Osteoblast (primary cell): ENCODE measurements around the gene ADAM10. TPM values are rescaled to one million over a fixed set of nuclear protein-coding genes. Genes with fewer than 3 reads are reported as not detected.

ENCODE experiments used
- DNase-seq: peaks from one replicate; pipeline ENCODE4 v3.0.0; 2011; ENCODE audit warnings: low spot score, mixed read lengths; ENCODE audit not compliant: insufficient read length; ENCODE audit errors: missing footprints
- H2AFZ ChIP-seq: 2 replicates; pipeline ENCODE4 v1.6.0; 2011; ENCODE audit warnings: mild to moderate bottlenecking, low read length
- H3K27ac ChIP-seq: 2 replicates; pipeline ENCODE4 v1.5.1; 2011; ENCODE audit warnings: mild to moderate bottlenecking, low read depth, low read length, moderate library complexity
- H3K27me3 ChIP-seq: 2 replicates; pipeline ENCODE4 v1.6.0; 2012; ENCODE audit warnings: mild to moderate bottlenecking, control low read depth, inconsistent platforms, low read length, moderate library complexity; ENCODE audit not compliant: insufficient read depth
- H3K36me3 ChIP-seq: 2 replicates; pipeline ENCODE4 v1.5.1; 2011; ENCODE audit warnings: mild to moderate bottlenecking, low read length, control low read depth, moderate library complexity; ENCODE audit not compliant: insufficient read depth
- H3K4me1 ChIP-seq: 2 replicates; pipeline ENCODE4 v1.5.1; 2011; ENCODE audit warnings: mild to moderate bottlenecking, low read length, control low read depth, moderate library complexity; ENCODE audit not compliant: insufficient read depth
- H3K4me2 ChIP-seq: 2 replicates; pipeline ENCODE4 v1.6.0; 2011; ENCODE audit warnings: mild to moderate bottlenecking, low read length; ENCODE audit not compliant: insufficient read depth
- H3K4me3 ChIP-seq: fragments of 200-600 bp; sonication (generic); 3 replicates; pipeline ENCODE4 v1.5.1; 2012; ENCODE audit warnings: mild to moderate bottlenecking, low read length, inconsistent platforms; ENCODE audit not compliant: insufficient read depth
- H3K79me2 ChIP-seq: 2 replicates; pipeline ENCODE4 v1.6.0; 2012; ENCODE audit warnings: mild to moderate bottlenecking, low read length, control low read depth, inconsistent platforms; ENCODE audit not compliant: insufficient read depth
- H3K9me3 ChIP-seq: 2 replicates; pipeline ENCODE4 v1.5.1; 2011; ENCODE audit warnings: low read depth, low read length, control low read depth
- H4K20me1 ChIP-seq: 2 replicates; pipeline ENCODE4 v1.6.0; 2012; ENCODE audit warnings: mild to moderate bottlenecking, low read length, control low read depth; ENCODE audit not compliant: insufficient read depth
- CTCF ChIP-seq: IDR thresholded peaks from 2 replicates; pipeline ENCODE4 v1.5.1; 2011; ENCODE audit warnings: mild to moderate bottlenecking, low read depth, low read length, moderate library complexity; ENCODE audit errors: extremely low read depth
- total RNA-seq: library from RNA; depleted of rRNA; stranded (reverse); fragments of >200 nt; gene quantifications from 2 replicates; pipeline ENCODE4 v1.2.3, GENCODE V29; 2012

ADAM10 gene
- total RNA-seq, 1 donor = 122 TPM

GRCh38 chr15:58764468-58764867 lies 15.0 kb upstream of the ADAM10 start:
- Histone ChIP-seq H3K9me3 (no peaks in the 10 kb centered on the region), H3K36me3 (no peaks in the 10 kb centered on the region), H4K20me1 (no peaks in the 10 kb centered on the region), H3K4me1 (no peaks in the 10 kb centered on the region), H3K27me3 (no peaks in the 10 kb centered on the region), H3K27ac (no peak overlapping the region), H3K4me2 (no peak overlapping the region), H2AFZ (no peak overlapping the region), H3K79me2 (no peaks in the 10 kb centered on the region), H3K4me3 (no peak overlapping the region)
- no peak for TF ChIP-seq CTCF
- no peak for DNase-seq

- Histone ChIP-seq H4K20me1 (no peaks in the 10 kb centered on the region), H3K27me3 (no peaks in the 10 kb centered on the region), H3K36me3 (no peaks in the 10 kb centered on the region), H3K4me2 (no peak overlapping the region), H2AFZ (no peak overlapping the region), H3K4me3 (no peak overlapping the region), H3K4me1 (no peaks in the 10 kb centered on the region), H3K79me2 (no peaks in the 10 kb centered on the region), H3K9me3 (no peaks in the 10 kb centered on the region), H3K27ac (no peak overlapping the region)
- TF ChIP-seq CTCF = no peak
- no peak for DNase-seq
Measured at GRCh38 chr15:58762731-58763130, 13.2 kb upstream of the ADAM10 start.

GRCh38 chr15:58762285-58762684 lies 12.8 kb upstream of the ADAM10 start:
- H3K4me3 ChIP-seq = no peak overlapping the region
- H3K9me3 ChIP-seq = no peaks in the 10 kb centered on the region
- DNase-seq = no peak
- H2AFZ ChIP-seq = no peak overlapping the region
- no peak overlapping the region for H3K27ac ChIP-seq
- H3K27me3 ChIP-seq = no peaks in the 10 kb centered on the region
- H3K79me2 ChIP-seq = no peaks in the 10 kb centered on the region
- no peaks in the 10 kb centered on the region for H3K36me3 ChIP-seq
- no peaks in the 10 kb centered on the region for H4K20me1 ChIP-seq
- H3K4me1 ChIP-seq = no peaks in the 10 kb centered on the region
- no peak for TF ChIP-seq CTCF
- no peak overlapping the region for H3K4me2 ChIP-seq

GRCh38 chr15:58761010-58761388 lies 11.5 kb upstream of the ADAM10 start:
- H3K9me3 ChIP-seq = no peaks in the 10 kb centered on the region
- H4K20me1 ChIP-seq = no peaks in the 10 kb centered on the region
- DNase-seq = no peak
- no peak overlapping the region for H3K4me3 ChIP-seq
- H3K4me2 ChIP-seq = no peak overlapping the region
- no peaks in the 10 kb centered on the region for H3K27me3 ChIP-seq
- no peak overlapping the region for H3K27ac ChIP-seq
- no peaks in the 10 kb centered on the region for H3K79me2 ChIP-seq
- no peak overlapping the region for H2AFZ ChIP-seq
- no peaks in the 10 kb centered on the region for H3K4me1 ChIP-seq
- no peaks in the 10 kb centered on the region for H3K36me3 ChIP-seq
- no peak for TF ChIP-seq CTCF
